A673 (cell line): ENCODE measurements around the gene FKBP14. TPM values are rescaled to one million over a fixed set of nuclear protein-coding genes. Genes with fewer than 3 reads are reported as not detected.
A peak's percentile ranks its signal among the peaks of the same experiment; 100 is the strongest.

Experiments
- BruUV-seq: library from RNA; stranded (reverse); fragments of 400-500 nt; replicated peaks from 2 replicates; lab custom pipeline; 2021; lab: Mats Ljungman, UMichigan
- CTCF ChIA-PET: fragments of 300-600 bp; sonication (Branson Sonifier 250); formaldehyde crosslinking; loops from one replicate; lab custom pipeline; 2022; ENCODE audit warnings: antibody characterized with exemption; lab: Charles Lee
- POLR2A ChIA-PET: fragments of 300-600 bp; sonication (Branson Sonifier 250); formaldehyde crosslinking; loops from one replicate; lab custom pipeline; 2022; ENCODE audit warnings: antibody characterized with exemption; ENCODE audit not compliant: low non-redundant PET; lab: Charles Lee
- DNase-seq: peaks from one replicate; pipeline ENCODE4 v3.0.0-alpha.2; 2015; ENCODE audit warnings: low spot score
- H3K27ac ChIP-seq: fragments of 200-600 bp; sonication (generic); 2 replicates; pipeline ENCODE4 v1.5.1; 2016; ENCODE audit warnings: mixed run types, low read depth, mild to moderate bottlenecking, mixed read lengths, antibody characterized with exemption, low read length; ENCODE audit not compliant: poor library complexity, severe bottlenecking
- H3K27me3 ChIP-seq: fragments of 200-600 bp; sonication (generic); replicated peaks from 2 replicates; pipeline ENCODE4 v1.6.1; 2017; ENCODE audit warnings: mixed run types, low read depth, mild to moderate bottlenecking, mixed read lengths, antibody characterized with exemption, low read length; ENCODE audit not compliant: insufficient read depth, poor library complexity
- H3K36me3 ChIP-seq: fragments of 200-600 bp; sonication (generic); 2 replicates; pipeline ENCODE4 v1.6.1; 2016; ENCODE audit warnings: mixed run types, mild to moderate bottlenecking, mixed read lengths, antibody characterized with exemption, low read length; ENCODE audit not compliant: insufficient read depth, poor library complexity, severe bottlenecking
- H3K4me1 ChIP-seq: fragments of 200-600 bp; sonication (generic); 2 replicates; pipeline ENCODE4 v1.6.1; 2017; ENCODE audit warnings: mixed run types, mild to moderate bottlenecking, mixed read lengths, antibody characterized with exemption, low read length; ENCODE audit not compliant: insufficient read depth, poor library complexity, severe bottlenecking
- H3K4me3 ChIP-seq: fragments of 200-600 bp; sonication (generic); 2 replicates; pipeline ENCODE4 v1.5.1; 2016; ENCODE audit warnings: low read depth, mixed run types, mild to moderate bottlenecking, mixed read lengths, low read length; ENCODE audit not compliant: poor library complexity, severe bottlenecking
- H3K9me3 ChIP-seq: fragments of 200-600 bp; sonication (generic); 2 replicates; pipeline ENCODE4 v1.6.1; 2016; ENCODE audit warnings: mixed run types, low read depth, mild to moderate bottlenecking, mixed read lengths, antibody characterized with exemption, low read length; ENCODE audit not compliant: poor library complexity, severe bottlenecking
- EZH2 ChIP-seq: fragments of 200-600 bp; sonication (generic); IDR thresholded peaks from 2 replicates; pipeline ENCODE4 v1.6.1; 2017; ENCODE audit warnings: borderline replicate concordance, low read depth, mild to moderate bottlenecking, mixed read lengths, antibody characterized with exemption, low read length; ENCODE audit not compliant: poor library complexity, severe bottlenecking
- intact Hi-C: fragments of 100-400 bp; cut with micrococcal nuclease; formaldehyde crosslinking; loops from one replicate; pipeline ENCODE4 v1.10.0; 2022; ENCODE audit not compliant: unreplicated experiment
- total RNA-seq: library from RNA; stranded (reverse); gene quantifications from 2 replicates; pipeline ENCODE4 v1.2.3, GENCODE V29; 2021
- TF ChIP-seq, protein P1 (sequence below): fragments of 300-800, 200-600 bp; sonication (generic); conservative IDR thresholded peaks from 2 replicates; pipeline ENCODE4 v1.5.1; 2017; ENCODE audit warnings: low read depth, mild to moderate bottlenecking, antibody characterized with exemption, low read length, moderate library complexity, mixed read lengths

The FKBP14 gene
- total RNA-seq, 1 experiment from 2014 or later, result 53.6 TPM

DNA sequence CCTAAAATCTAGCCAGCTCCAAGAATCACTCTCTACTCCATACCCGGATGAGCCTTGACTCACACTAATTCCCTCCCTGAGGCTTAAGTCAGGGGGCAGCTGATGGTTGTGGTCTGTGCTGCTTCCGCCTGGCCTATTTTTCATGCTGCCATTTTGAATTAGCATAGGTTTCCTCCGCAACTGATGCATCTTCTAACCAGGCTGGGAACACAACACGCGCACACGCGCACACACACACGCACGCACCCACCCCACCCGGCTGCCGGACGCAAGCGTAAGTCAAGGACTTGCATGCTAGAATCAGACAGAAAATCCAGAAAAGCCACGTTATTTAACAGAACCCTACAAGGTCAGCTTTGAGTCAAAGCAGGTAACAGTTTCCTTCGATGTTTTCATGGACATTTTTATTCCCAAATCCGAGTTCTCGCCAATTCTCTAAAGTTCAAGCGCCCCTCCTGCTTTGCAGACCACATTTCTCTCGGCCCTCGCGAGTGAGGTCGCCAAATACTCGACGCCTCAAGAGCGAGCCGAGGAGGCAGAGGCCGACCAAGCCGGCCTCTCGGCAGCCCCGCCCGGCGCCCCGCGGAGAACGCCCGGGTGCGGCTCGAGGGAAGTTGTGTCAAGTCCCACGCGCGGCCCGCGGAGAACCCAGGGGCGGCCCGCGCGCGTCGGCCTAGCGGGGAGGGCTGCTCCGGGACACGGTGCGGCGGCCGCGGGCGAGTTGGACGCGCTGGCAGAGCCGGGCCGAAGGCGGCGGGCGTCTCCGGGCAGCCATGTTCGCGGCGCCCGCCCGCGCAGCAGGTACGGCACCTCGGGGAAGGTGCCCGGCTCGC, 37.9 kb downstream of the FKBP14 start:
- intact Hi-C loops, result loop anchor here (2.0 kb wide), 1 partner anchor 38 kb away; the partner anchor contains the start of gene FKBP14
- TF ChIP-seq, protein P1, sequence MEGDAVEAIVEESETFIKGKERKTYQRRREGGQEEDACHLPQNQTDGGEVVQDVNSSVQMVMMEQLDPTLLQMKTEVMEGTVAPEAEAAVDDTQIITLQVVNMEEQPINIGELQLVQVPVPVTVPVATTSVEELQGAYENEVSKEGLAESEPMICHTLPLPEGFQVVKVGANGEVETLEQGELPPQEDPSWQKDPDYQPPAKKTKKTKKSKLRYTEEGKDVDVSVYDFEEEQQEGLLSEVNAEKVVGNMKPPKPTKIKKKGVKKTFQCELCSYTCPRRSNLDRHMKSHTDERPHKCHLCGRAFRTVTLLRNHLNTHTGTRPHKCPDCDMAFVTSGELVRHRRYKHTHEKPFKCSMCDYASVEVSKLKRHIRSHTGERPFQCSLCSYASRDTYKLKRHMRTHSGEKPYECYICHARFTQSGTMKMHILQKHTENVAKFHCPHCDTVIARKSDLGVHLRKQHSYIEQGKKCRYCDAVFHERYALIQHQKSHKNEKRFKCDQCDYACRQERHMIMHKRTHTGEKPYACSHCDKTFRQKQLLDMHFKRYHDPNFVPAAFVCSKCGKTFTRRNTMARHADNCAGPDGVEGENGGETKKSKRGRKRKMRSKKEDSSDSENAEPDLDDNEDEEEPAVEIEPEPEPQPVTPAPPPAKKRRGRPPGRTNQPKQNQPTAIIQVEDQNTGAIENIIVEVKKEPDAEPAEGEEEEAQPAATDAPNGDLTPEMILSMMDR, result no peak
- no peak for TF ChIP-seq EZH2
- peak; percentile 41 for DNase-seq
- ChIA-PET POLR2A (interaction anchor here (0.5 kb wide), 1 partner anchor 1787 kb away, joined by 3 read pairs; no protein-coding TSS in a partner anchor), CTCF (no interaction called here)
- H3K4me3 ChIP-seq, result peak overlapping the region; percentile 100
- no peaks in the 10 kb centered on the region for H3K36me3 ChIP-seq
- no peaks in the 10 kb centered on the region for H3K27me3 ChIP-seq
- H3K4me1 ChIP-seq, result peaks cover 16% of the 10 kb centered on the region
- BruUV-seq, result no TSS peak
- H3K9me3 ChIP-seq, result peaks cover 10% of the 10 kb centered on the region
- H3K27ac ChIP-seq, result peak overlapping the region; percentile 93

DNA sequence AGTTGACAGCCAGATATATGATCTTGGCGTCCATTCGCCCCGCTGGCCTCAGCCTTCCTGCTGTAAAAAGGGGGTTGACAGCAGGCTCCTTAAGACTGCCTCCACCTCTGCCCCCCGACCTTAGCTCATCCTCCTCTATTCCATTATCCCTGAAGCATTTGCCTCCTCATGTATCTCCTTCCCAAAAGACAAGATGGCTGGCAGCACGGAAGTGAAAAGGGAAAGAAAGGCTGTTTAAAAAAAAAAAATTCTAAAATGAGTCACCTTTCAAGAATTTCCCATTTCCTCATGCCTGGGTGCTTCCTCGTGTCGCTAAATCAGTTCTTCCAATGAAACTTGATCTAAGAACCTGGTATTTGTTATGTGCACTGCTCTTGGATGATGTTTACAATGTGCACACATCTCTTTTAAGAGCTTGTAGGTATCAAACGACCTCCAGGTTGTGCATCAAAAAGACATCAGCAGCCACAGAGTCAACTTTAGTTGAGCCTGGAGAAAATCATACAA, 38.6 kb downstream of the FKBP14 start:
- CTCF ChIA-PET, result no interaction called here
- H3K9me3 ChIP-seq, result peaks cover 2% of the 10 kb centered on the region
- POLR2A ChIA-PET, result interaction anchor here (0.5 kb wide), 1 partner anchor 1788 kb away, joined by 3 read pairs; no protein-coding TSS in a partner anchor
- H3K27me3 ChIP-seq, result no peaks in the 10 kb centered on the region
- H3K4me1 ChIP-seq, result peaks cover 16% of the 10 kb centered on the region
- BruUV-seq, result TSS peak; percentile 60
- peak overlapping the region; percentile 93 for H3K27ac ChIP-seq
- DNase-seq, result peak; percentile 84
- TF ChIP-seq, protein P1, result no peak
- TF ChIP-seq EZH2, result no peak
- no peaks in the 10 kb centered on the region for H3K36me3 ChIP-seq
- H3K4me3 ChIP-seq, result peak overlapping the region; percentile 100
- intact Hi-C loops, result loop anchor here (2.0 kb wide), 1 partner anchor 39 kb away; the partner anchor contains the start of gene FKBP14

DNA sequence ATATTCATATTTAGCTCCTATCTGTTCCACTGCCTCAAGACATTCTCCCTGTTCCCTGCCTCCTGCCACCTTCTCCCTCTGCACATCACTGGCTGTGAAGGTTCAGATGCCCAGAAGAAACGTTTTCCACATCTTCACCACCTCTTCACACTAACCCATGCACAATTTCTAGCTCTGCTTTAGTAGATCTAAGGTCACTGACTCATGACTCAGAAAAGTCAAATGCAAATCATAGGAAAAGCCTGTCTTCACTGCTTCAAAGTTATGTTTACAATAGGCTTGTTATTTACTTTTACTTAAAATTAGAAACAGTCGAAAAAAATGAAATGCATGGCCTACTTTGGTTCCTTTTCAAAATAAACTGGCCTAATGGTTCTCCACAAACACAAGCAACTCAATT, 39.4 kb downstream of the FKBP14 start:
- H3K27ac ChIP-seq, result peak overlapping the region; percentile 93
- no peak overlapping the region for H3K4me3 ChIP-seq
- no peak for DNase-seq

More for the DNA sequence above, 39.4 kb downstream of the FKBP14 start:
- H3K27me3 ChIP-seq, result no peaks in the 10 kb centered on the region
- intact Hi-C loops, result no loop called here
- POLR2A ChIA-PET, result no interaction called here
- no peak for TF ChIP-seq EZH2
- TF ChIP-seq, protein P1, result no peak
- no TSS peak for BruUV-seq
- H3K9me3 ChIP-seq, result no peaks in the 10 kb centered on the region
- CTCF ChIA-PET, result no interaction called here
- no peaks in the 10 kb centered on the region for H3K36me3 ChIP-seq
- peaks cover 16% of the 10 kb centered on the region for H3K4me1 ChIP-seq
